GM12878 (cell line): Measurements from ENCODE around the gene PROSER2. TPM values are rescaled to one million over a fixed set of nuclear protein-coding genes. Genes with fewer than 3 reads are reported as not detected.

Source experiments
- ATAC-seq: fragments of 200-7000 bp; cut with Tn5 transposase; 3 replicates; pipeline ENCODE4 v1.9.1; 2020; ENCODE audit warnings: mild to moderate bottlenecking, moderate library complexity
- BruUV-seq: library from RNA; stranded (reverse); fragments of 400-500 nt; replicated peaks from 2 replicates; lab custom pipeline; 2021; lab: Mats Ljungman, UMichigan
- CTCF ChIA-PET: fragments of 300-600 bp; sonication (Branson Sonifier 250); formaldehyde crosslinking; extraction: SDS; loops from one replicate; lab custom pipeline; 2021; ENCODE audit warnings: inconsistent platforms; lab: Yijun Ruan, JAX
- POLR2A ChIA-PET: fragments of 350-600 bp; formaldehyde crosslinking; extraction: SDS; loops from one replicate; lab custom pipeline; 2021; ENCODE audit warnings: inconsistent platforms; lab: Charles Lee
- RAD21 ChIA-PET: fragments of 300-600 bp; sonication (Branson Sonifier 250); formaldehyde crosslinking; loops from one replicate; lab custom pipeline; 2023; ENCODE audit warnings: antibody characterized with exemption; ENCODE audit not compliant: unreplicated experiment; lab: Charles Lee
- SMC1A ChIA-PET: fragments of 300-600 bp; sonication (Branson Sonifier 250); formaldehyde crosslinking; loops from one replicate; lab custom pipeline; 2023; ENCODE audit not compliant: unreplicated experiment, uncharacterized antibody; lab: Charles Lee
- DNase-seq: peaks from one replicate; pipeline ENCODE4 v3.0.0-alpha.2; 2011; ENCODE audit warnings: low read depth, low spot score
- FAIRE-seq: peaks from 3 replicates; lab custom pipeline; 2011; peaks lifted over from hg19 to GRCh38; lab: Jason Lieb, UNC
- H2AFZ ChIP-seq: 2 replicates; pipeline ENCODE4 v1.6.0; 2011; ENCODE audit warnings: low read depth, low read length, control low read depth; ENCODE audit not compliant: control insufficient read depth
- H3K27ac ChIP-seq: 2 replicates; pipeline ENCODE4 v1.5.1; 2011; ENCODE audit warnings: control low read depth; ENCODE audit not compliant: control insufficient read depth, insufficient read depth
- H3K27me3 ChIP-seq, 2 experiments: replicated peaks in 1 of 2; 2 replicates each; pipeline versions ENCODE4 v1.6.0 to v1.6.1; 2011; ENCODE audit warnings: low read length in 1 of 2; ENCODE audit not compliant: control insufficient read depth in 2 of 2, insufficient read depth in 2 of 2
- H3K36me3 ChIP-seq, 2 experiments: 2 replicates each; pipeline ENCODE4 v1.5.1; 2011; ENCODE audit warnings: low read length in 1 of 2; ENCODE audit not compliant: control insufficient read depth in 2 of 2, insufficient read depth in 2 of 2
- H3K4me1 ChIP-seq: 2 replicates; pipeline ENCODE4 v1.6.1; 2011; ENCODE audit warnings: mild to moderate bottlenecking, low read length, moderate library complexity, mixed read lengths; ENCODE audit not compliant: control insufficient read depth, insufficient read depth
- H3K4me2 ChIP-seq: 2 replicates; pipeline ENCODE4 v1.6.0; 2011; ENCODE audit warnings: control low read depth; ENCODE audit not compliant: control insufficient read depth, insufficient read depth
- H3K4me3 ChIP-seq: fragments of 200-600 bp; sonication (generic); 2 replicates; pipeline ENCODE4 v1.5.1; 2016
- H3K79me2 ChIP-seq: 2 replicates; pipeline ENCODE4 v1.6.0; 2011; ENCODE audit warnings: low read length; ENCODE audit not compliant: control insufficient read depth, insufficient read depth
- H3K9ac ChIP-seq: 2 replicates; pipeline ENCODE4 v1.8.0; 2011; ENCODE audit warnings: low read length, control low read depth, mixed read lengths; ENCODE audit not compliant: control insufficient read depth, insufficient read depth
- H3K9me3 ChIP-seq: replicated peaks from 3 replicates; pipeline ENCODE4 v1.5.1; 2011; ENCODE audit warnings: mild to moderate bottlenecking, low read length; ENCODE audit not compliant: control insufficient read depth, insufficient read depth
- H4K20me1 ChIP-seq: 2 replicates; pipeline ENCODE4 v1.6.0; 2011; ENCODE audit not compliant: control insufficient read depth, insufficient read depth
- CHD1 ChIP-seq: IDR thresholded peaks from 2 replicates; pipeline ENCODE4 v1.6.1; 2012; ENCODE audit warnings: low read depth, low read length, improper control_type of control experiment
- CHD4 ChIP-seq: fragments of 200-600 bp; sonication (generic); IDR thresholded peaks from 2 replicates; pipeline ENCODE4 v1.6.1; 2016; ENCODE audit warnings: mild to moderate bottlenecking
- KLF5 ChIP-seq: fragments of 450-650 bp; IDR thresholded peaks from 2 replicates; pipeline ENCODE4 v1.6.1; 2014; ENCODE audit warnings: mild to moderate bottlenecking; ENCODE audit not compliant: partially characterized antibody
- MLLT1 ChIP-seq: fragments of 450-650 bp; IDR thresholded peaks from 2 replicates; pipeline ENCODE4 v1.6.1; 2016; ENCODE audit warnings: mild to moderate bottlenecking
- NFXL1 ChIP-seq: fragments of 450-650 bp; IDR thresholded peaks from 2 replicates; pipeline ENCODE4 v1.6.1; 2017; ENCODE audit warnings: antibody characterized with exemption, mild to moderate bottlenecking, borderline replicate concordance
- STAT1 ChIP-seq: fragments of 450-650 bp; conservative IDR thresholded peaks from 2 replicates; pipeline ENCODE4 v1.6.1; 2014; ENCODE audit warnings: antibody characterized with exemption, mild to moderate bottlenecking
- TCF7 ChIP-seq: IDR thresholded peaks from 2 replicates; pipeline ENCODE4 v1.6.1; 2014; ENCODE audit warnings: antibody characterized with exemption, borderline replicate concordance
- ZBTB4 ChIP-seq: fragments of 450-650 bp; formaldehyde crosslinking; IDR thresholded peaks from 2 replicates; pipeline ENCODE4 v1.4.0; 2022; ENCODE audit warnings: mild to moderate bottlenecking, moderate library complexity
- ZNF274 ChIP-seq: IDR thresholded peaks from one replicate; pipeline ENCODE4 v1.8.0; 2011; ENCODE audit not compliant: insufficient read length, insufficient read depth
- WGBS: methylation state at CpG from one replicate; pipeline ENCODE4 v1.1.6; 2016; ENCODE audit warnings: low lambda C conversion rate; ENCODE audit not compliant: insufficient replicate concordance, insufficient coverage; ENCODE audit errors: missing lambda C conversion rate; 5-methylcytosine and 5-hydroxymethylcytosine counted together
- in situ Hi-C: fragments of 300-500 bp; cut with MboI; formaldehyde crosslinking; loops from 9 replicates; pipeline ENCODE4 v1.14.3; 2018; ENCODE audit warnings: mixed read lengths
- intact Hi-C: fragments of 100-400 bp; cut with micrococcal nuclease; formaldehyde crosslinking; loops from one replicate; pipeline ENCODE4 v1.14.2; 2022; ENCODE audit not compliant: unreplicated experiment
- polyA plus RNA-seq, 11 experiments: library from polyadenylated mRNA; depleted of rRNA in 4 of 11; unstranded in 6 of 11; stranded (reverse) in 5 of 11; fragments of >200 nt; fragmentation: Nextera tagmentation in 4 of 11; fragmentation: Illumina TruSeq in 1 of 11; extraction: Ambion mirVana in 4 of 11; extraction: Trizol in 1 of 11; gene quantifications; 1 replicate in 1 of 11; 2 replicates in 10 of 11; pipeline versions ENCODE4 v1.2.1 to v1.2.3, GENCODE V29; 2011 to 2016; ENCODE audit warnings: inconsistent platforms in 2 of 11, missing spikeins in 2 of 11, low read depth in 1 of 11
- total RNA-seq, 4 experiments: library from RNA; depleted of rRNA in 3 of 4; stranded (reverse); fragments of >200 nt in 3 of 4; fragmentation: Illumina TruSeq in 1 of 4; extraction: Trizol in 1 of 4; gene quantifications; 2 replicates each; pipeline versions ENCODE4 v1.2.1 to v1.2.3, GENCODE V29; 2013 to 2021
- TF ChIP-seq, protein P1 (sequence below): fragments of 450-650 bp; IDR thresholded peaks from 2 replicates; pipeline ENCODE4 v1.6.1; 2016; ENCODE audit warnings: mild to moderate bottlenecking, moderate library complexity, borderline replicate concordance

PROSER2 gene
- total and polyA plus RNA-seq, 10 of the 15 experiments (the other 5 are each of a cell fraction or from before 2014, with no cell fraction given): 0.04 to 0.25 (median 0.07) TPM; not detected in 6

- TF ChIP-seq MLLT1: no peak
- no peak for TF ChIP-seq KLF5
- TF ChIP-seq ZBTB4 (CRISPR knock-in tag): no peak
These were observed 70.7 kb downstream of the PROSER2 start (continued) for GRCh38 chr10:11893749-11894278.

DNA sequence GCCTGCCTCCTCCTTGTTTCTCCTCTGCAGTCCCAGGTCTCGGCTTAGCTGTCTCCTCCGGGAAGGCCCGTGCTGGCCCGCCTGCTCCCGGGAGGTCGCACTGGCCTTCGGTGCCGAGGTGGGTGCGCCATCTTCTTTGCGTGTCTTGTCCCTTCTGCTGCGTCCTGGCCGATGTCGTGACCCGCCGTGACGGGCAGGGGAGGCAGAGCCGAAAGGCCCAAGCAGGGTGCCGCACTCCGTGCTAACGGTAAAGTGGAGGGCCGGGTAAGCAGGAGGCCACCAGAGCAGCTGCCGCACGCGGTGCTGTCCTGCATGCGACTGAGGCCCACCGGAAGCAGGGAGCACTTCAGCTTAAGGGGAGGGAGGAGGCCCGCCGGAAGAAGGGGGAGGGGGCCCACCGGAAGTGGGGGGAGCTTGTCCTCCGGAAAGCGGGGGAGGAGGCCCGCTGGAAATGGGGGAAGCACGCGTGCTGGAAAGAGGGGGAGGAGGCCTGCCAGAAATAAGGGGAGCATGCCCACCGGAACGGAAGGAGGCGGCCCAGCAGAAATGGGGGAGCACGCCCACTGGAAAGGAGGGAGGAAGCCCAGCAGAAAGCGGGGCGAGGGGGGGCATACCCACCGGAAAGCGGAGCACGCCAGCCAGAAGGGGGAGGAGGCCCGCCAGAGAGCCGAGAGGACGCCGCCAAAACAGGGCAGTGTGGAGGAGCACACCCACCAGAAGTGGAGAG lies 71.4 kb downstream of the PROSER2 start:
- POLR2A ChIA-PET: interaction anchor here (0.6 kb wide), 1 partner anchor 37 kb away, joined by 3 read pairs; no protein-coding TSS in a partner anchor
- WGBS: 82% methylated on average over 38 of the region's 47 CpGs

More for the DNA sequence above, 71.4 kb downstream of the PROSER2 start:
- ChIA-PET SMC1A (no interaction called here), CTCF (no interaction called here), RAD21 (no interaction called here)
- intact Hi-C loops (no loop called here), in situ Hi-C loops (no loop called here)
- Histone ChIP-seq H3K79me2 (no peaks in the 10 kb centered on the region), H3K4me3 (no peak overlapping the region), H3K9ac (no peak overlapping the region), H3K27me3 (no peaks in the 10 kb centered on the region), H3K4me1 (no peaks in the 10 kb centered on the region), H4K20me1 (no peaks in the 10 kb centered on the region), H3K36me3 (no peaks in the 10 kb centered on the region), H3K9me3 (no peaks in the 10 kb centered on the region), H2AFZ (no peak overlapping the region), H3K4me2 (no peak overlapping the region), H3K27ac (no peak overlapping the region)
- BruUV-seq: no TSS peak
- DNase-seq (no peak), ATAC-seq (no peak), FAIRE-seq (no peak)
- TF ChIP-seq STAT1 (no peak), TCF7 (no peak), NFXL1 (no peak), CHD1 (no peak), ZNF274 (no peak), MLLT1 (no peak), CHD4 (no peak)
- TF ChIP-seq, protein P1, sequence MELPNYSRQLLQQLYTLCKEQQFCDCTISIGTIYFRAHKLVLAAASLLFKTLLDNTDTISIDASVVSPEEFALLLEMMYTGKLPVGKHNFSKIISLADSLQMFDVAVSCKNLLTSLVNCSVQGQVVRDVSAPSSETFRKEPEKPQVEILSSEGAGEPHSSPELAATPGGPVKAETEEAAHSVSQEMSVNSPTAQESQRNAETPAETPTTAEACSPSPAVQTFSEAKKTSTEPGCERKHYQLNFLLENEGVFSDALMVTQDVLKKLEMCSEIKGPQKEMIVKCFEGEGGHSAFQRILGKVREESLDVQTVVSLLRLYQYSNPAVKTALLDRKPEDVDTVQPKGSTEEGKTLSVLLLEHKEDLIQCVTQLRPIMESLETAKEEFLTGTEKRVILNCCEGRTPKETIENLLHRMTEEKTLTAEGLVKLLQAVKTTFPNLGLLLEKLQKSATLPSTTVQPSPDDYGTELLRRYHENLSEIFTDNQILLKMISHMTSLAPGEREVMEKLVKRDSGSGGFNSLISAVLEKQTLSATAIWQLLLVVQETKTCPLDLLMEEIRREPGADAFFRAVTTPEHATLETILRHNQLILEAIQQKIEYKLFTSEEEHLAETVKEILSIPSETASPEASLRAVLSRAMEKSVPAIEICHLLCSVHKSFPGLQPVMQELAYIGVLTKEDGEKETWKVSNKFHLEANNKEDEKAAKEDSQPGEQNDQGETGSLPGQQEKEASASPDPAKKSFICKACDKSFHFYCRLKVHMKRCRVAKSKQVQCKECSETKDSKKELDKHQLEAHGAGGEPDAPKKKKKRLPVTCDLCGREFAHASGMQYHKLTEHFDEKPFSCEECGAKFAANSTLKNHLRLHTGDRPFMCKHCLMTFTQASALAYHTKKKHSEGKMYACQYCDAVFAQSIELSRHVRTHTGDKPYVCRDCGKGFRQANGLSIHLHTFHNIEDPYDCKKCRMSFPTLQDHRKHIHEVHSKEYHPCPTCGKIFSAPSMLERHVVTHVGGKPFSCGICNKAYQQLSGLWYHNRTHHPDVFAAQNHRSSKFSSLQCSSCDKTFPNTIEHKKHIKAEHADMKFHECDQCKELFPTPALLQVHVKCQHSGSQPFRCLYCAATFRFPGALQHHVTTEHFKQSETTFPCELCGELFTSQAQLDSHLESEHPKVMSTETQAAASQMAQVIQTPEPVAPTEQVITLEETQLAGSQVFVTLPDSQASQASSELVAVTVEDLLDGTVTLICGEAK: no peak
